ENCODE results near the gene MVK. TPM values are rescaled to one million over a fixed set of nuclear protein-coding genes. Genes with fewer than 3 reads are reported as not detected.
A peak's percentile ranks its signal among the peaks of the same experiment; 100 is the strongest.

Gene MVK
- total RNA-seq, 6 experiments from 2014 or later: 14.2 to 60.0 (median 37.6) TPM

- H3K9me3 ChIP-seq: no peaks in the 10 kb centered on the region
- DNase-seq (no peak), ATAC-seq (no peak)
- peaks cover 0 to 21% (median 10%) of the 10 kb centered on the region in 4 donors for H3K4me1 ChIP-seq
- H3K27ac ChIP-seq: no peak overlapping the region
- intact Hi-C loops (cut with DNase I): no loop called here
- no peak overlapping the region for H3K4me3 ChIP-seq
- TF ChIP-seq POLR2A (IDR thresholded peaks at IDR 0.05) (no peak), CTCF (IDR thresholded peaks at IDR 0.05) (no peak)
- H3K36me3 ChIP-seq: peaks cover 0 to 32% (median 10%) of the 10 kb centered on the region in 4 donors
- no peaks in the 10 kb centered on the region for H3K27me3 ChIP-seq
- no CpG with 5 or more reads among the region's 10 CpGs for WGBS (ENCODE audit: insufficient coverage, low coverage, low lambda C conversion rate, missing lambda C conversion rate)
These were observed 11.9 kb upstream of the MVK start for GRCh38 chr12:109561711-109562030.

- intact Hi-C loops (cut with DNase I): no loop called here
- WGBS (ENCODE audit: insufficient coverage, low coverage, low lambda C conversion rate, missing lambda C conversion rate): no CpG with 5 or more reads among the region's 4 CpGs
- DNase-seq: no peak
- no peak overlapping the region for H3K4me3 ChIP-seq
- H3K36me3 ChIP-seq: peaks cover 0 to 37% (median 10%) of the 10 kb centered on the region in 4 donors
- no peak overlapping the region for H3K27ac ChIP-seq
- TF ChIP-seq POLR2A (IDR thresholded peaks at IDR 0.05) (no peak), CTCF (IDR thresholded peaks at IDR 0.05) (no peak)
- no peaks in the 10 kb centered on the region for H3K27me3 ChIP-seq
- H3K9me3 ChIP-seq: no peaks in the 10 kb centered on the region
- peaks cover 0 to 19% (median 7%) of the 10 kb centered on the region in 4 donors for H3K4me1 ChIP-seq
- ATAC-seq: no peak
These were observed 10.7 kb upstream of the MVK start for GRCh38 chr12:109562871-109563270.

GRCh38 chr12:109563291-109564284 lies 10.0 kb upstream of the MVK start:
- Histone ChIP-seq H3K9me3 (no peaks in the 10 kb centered on the region), H3K36me3 (peaks cover 0 to 44% (median 10%) of the 10 kb centered on the region in 4 donors), H3K4me3 (no peak overlapping the region), H3K27me3 (no peaks in the 10 kb centered on the region), H3K27ac (no peak overlapping the region), H3K4me1 (peaks cover 0 to 21% (median 7%) of the 10 kb centered on the region in 4 donors)
- ATAC-seq (no peak), DNase-seq (peak in 1 of 3 donors; percentile 45)
- 84% methylated on average over 5 of the region's 30 CpGs for WGBS (ENCODE audit: insufficient coverage, low coverage, low lambda C conversion rate, missing lambda C conversion rate)
- intact Hi-C loops (cut with DNase I): no loop called here
- TF ChIP-seq CTCF (IDR thresholded peaks at IDR 0.05) (no peak), POLR2A (IDR thresholded peaks at IDR 0.05) (no peak)

- no peak overlapping the region for H3K27ac ChIP-seq
- ATAC-seq (no peak), DNase-seq (peak in 1 of 3 donors; percentile 49)
- no peak for TF ChIP-seq POLR2A (IDR thresholded peaks at IDR 0.05)
- TF ChIP-seq CTCF (IDR thresholded peaks at IDR 0.05): no peak
- H3K36me3 ChIP-seq: peaks cover 0 to 53% (median 10%) of the 10 kb centered on the region in 4 donors
- no peaks in the 10 kb centered on the region for H3K9me3 ChIP-seq
- no CpG with 5 or more reads among the region's 8 CpGs for WGBS (ENCODE audit: insufficient coverage, low coverage, low lambda C conversion rate, missing lambda C conversion rate)
- H3K4me1 ChIP-seq: peaks cover 0 to 24% (median 5%) of the 10 kb centered on the region in 4 donors
- H3K4me3 ChIP-seq: no peak overlapping the region
- intact Hi-C loops (cut with DNase I): no loop called here
- no peaks in the 10 kb centered on the region for H3K27me3 ChIP-seq
These were observed 7.2 kb upstream of the MVK start for GRCh38 chr12:109566424-109566823.

Data from right lobe of liver (tissue), 6 donors.